DMS53 treated with DMSO at 0.1 percent for 48 hours (cell line): Measurements from ENCODE around the gene RGS19.

ENCODE experiments used
- DNase-seq: peaks from one replicate; lab custom pipeline; 2025; ENCODE audit not compliant: unreplicated experiment; lab: John Stamatoyannopoulos, UW

Gene RGS19

DNA sequence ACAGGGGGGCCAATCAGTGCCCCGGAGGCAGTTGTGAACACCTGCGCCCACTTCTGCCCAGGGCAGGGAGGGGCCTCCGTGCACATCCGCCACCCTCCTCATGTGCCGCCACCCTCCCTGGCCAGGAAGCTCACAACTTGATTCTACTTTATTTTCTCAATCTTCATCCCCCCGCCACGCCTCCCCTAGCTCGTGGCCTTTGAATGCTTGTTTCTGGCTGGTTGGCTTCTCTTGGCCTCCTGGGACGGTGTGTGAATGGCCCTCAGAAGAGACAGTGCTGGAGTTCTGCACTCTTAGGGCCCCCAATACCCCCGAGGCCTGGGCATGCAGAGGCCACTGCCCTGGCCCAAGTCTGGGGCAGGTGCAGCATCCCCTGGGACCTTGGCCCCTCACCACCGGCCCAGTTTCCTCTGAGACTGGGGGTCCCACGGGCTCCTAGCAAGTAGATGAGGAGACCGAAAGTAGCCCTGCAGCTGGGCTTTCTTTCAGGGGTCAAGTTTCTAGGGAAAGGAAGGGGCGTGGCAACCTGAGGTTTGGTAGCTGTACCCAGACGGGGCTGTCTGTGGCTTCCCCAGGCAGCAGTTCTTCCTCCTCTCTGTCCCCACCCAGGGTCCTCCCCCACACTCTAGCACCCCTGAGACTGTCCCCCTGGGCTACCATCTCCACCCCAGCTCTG lies 1.3 kb downstream of the RGS19 start:
- no peak for DNase-seq

GRCh38 chr20:64077541-64077875 lies 1.8 kb downstream of the RGS19 start:
- DNase-seq = no peak

- no peak for DNase-seq
Observed at GRCh38 chr20:64077094-64077493, 2.2 kb downstream of the RGS19 start.

DNA sequence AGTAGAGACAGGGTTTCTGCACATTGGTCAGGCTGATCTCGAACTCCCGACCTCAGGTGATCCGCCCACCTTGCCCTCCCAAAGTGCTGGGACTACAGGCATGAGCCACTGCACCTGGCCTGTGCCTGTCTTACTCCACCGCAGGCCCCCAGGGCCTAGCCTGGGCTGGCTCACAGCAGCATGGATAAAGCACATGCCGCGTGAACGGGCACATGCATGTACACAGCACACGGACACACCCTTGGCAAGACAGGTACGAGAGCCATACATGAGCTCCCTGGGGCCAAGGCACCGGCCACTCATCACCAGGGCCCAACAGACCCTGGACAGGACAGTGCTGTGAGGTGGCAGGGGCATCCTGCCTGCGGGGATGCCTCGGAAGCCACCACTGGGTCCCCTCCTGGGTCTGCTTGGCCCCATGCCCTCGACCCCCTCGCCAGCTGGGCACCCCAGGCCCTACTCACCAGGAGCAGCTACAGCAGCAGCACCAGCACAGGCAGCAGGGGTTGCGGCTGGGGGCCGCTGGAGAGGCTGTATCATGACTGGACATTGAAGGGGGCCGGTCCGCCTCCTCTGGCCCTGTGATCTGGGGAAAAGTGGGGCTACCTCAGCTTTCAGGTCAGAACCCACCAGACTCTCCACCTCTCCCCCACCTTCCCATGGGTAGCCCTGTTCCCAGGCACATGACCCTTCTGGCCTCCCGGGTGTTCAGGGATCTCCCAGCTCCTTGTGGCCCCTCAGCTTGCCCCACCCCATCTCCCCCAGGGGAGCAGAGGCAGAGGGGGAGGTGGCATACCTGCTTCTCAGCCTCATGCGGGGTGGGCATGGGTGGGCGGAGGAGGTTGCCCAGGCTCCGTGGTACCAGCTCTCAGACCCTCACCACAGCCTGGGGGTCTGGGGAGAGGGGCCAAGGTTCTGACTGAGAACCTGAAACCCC lies 3.0 kb downstream of the RGS19 start:
- no peak for DNase-seq

DNA sequence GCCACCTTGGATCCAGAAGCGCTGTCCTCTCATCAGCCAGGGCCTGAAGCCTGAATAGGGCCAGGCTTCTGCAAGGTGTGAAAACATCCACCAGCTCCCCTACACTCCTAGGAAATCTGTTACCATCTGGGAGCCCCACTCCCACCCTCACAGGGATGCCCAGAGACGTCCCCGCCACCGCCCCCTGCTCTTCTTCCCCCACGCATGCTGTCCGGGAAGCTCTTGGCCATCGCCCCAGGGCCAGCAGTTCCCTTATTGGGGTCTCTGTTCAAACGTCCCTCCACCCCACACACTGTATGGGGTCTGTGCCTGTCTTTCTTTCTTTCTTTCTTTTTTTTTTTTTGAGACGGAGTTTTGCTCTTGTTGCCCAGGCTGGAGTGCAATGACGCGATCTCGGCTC lies 3.8 kb downstream of the RGS19 start:
- DNase-seq = no peak

GRCh38 chr20:64074963-64075362 lies 4.4 kb downstream of the RGS19 start:
- DNase-seq = no peak

GRCh38 chr20:64074184-64074789 lies 5.0 kb downstream of the RGS19 start:
- no peak for DNase-seq

GRCh38 chr20:64073476-64074183 lies 5.7 kb downstream of the RGS19 start:
- no peak for DNase-seq

DNA sequence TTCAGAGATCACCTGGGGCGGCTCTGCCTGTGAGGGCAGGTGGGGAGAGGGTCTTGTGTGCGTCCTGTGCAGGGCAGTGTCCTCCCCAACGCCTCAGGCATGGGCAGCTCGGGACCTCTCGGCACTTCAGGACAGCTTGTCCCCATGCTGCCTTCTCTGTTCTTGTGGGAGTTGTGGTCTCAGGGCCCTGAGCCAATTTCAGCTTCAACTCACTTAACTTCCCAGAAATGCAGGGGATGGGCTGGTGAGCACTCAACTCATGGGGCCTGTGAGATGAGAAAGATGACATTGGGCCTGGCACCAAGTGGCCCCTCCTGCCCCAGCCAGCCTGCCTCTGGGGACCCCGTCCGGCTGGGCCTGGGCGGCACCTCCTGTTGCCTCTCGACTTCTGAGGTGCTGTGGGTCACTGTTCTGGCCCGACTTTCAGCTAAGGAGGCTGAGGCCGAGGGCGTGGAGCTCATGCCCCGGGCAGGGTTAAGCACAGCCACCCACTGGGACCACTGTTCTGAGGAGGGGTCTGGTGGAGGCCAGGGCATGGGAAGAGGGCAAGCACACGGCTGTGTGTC lies 6.7 kb downstream of the RGS19 start:
- no peak for DNase-seq

DNA sequence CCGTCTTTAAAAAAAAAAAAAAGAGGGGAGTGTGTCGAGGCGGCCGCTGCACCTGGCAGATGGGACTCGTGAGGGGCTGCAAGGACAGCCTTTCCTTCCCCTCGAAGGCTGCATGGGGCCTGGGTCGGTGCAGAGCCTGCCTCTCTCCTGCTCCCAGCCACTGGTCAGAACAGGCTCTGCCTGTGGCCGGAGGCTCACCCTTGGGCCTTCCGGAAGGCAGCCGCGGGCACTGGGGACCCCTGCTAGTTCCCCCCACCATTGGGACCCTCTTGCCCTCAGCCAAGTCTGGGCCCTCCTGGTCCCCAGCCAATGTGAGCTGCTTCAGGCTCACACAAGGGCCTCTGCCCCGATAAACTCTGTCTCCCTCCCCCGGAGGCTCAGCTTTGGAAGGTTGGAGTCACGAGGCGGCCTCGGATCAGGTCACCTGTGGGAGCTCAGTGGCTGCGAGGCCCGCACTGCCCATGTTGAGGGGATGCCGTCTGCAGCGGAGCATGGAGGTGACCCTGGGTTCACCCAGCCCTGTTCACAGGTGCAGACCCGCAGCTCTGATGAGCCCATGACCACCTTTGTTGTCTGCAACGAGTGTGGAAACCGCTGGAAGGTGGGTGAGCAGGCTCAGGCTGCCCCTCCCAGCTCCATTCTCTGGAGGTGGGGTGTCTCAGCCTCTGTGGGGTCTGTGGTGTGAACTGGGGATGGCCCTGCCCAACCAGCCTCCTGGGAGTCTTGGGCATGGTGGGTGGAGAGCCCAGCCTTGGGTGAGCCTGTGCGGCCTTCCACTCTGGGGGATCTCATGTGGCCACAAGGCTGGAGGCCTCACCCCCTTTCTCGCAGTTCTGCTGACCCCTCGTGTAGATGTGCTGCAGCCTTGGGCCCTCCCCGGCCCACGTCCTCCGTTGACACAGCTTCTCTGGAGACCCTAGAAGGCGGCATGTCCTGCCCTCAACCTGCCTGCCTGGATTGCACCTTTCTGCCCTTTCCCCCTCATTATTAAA lies 7.7 kb downstream of the RGS19 start:
- no peak for DNase-seq

GRCh38 chr20:64070244-64070993 lies 8.9 kb downstream of the RGS19 start:
- DNase-seq = no peak

DNA sequence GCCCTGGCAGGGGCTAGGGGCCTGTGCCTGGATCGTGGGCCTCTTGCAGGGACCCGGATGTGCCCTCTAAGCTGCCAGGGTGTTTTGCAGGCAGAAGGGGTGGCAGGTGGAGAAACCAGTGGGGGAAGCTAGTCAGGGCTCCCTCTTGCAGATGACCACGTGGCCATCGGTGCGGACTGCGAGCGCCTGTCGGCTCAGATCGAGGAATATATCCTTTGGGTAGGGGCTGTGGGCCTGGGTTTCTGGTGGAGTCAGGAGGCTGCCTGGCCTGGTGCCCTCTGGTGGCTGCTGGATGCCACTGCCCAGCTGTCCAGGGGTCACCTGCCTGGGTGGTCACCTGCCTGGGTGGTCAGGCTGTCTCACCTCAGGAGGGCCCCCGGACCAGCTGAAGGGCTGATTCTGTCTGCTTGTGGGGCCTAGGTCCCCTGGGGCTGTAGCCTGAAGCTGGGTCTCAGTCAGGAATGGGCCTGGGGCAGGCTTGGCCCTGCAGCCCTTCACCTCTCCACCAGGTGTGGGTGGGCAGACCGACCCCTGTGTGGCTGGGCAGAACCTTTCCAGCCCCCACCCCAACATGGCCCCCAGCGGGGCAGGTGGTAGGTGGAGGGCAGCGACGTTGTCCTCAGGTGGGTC lies 9.6 kb downstream of the RGS19 start:
- DNase-seq = no peak

DNA sequence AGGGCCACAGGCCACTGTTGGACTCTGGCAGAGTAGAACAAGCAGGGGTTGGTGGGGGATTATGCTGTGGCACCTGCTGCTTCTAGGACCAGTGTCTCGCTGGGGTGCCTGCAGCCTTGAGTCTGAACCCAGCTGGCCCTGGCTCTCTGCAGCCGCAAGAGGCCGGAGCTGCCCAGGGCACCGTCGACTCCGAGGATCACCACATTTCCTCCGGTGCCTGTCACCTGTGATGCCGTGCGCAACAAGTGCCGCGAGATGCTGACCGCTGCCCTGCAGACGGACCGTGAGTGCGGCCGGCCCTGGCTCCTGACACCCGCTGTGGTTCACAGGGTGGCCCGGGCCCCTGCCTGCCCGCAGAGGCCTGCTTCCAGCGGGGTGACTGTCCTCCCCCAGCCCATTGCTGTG lies 10.1 kb downstream of the RGS19 start:
- no peak for DNase-seq

- no peak for DNase-seq
Observed at GRCh38 chr20:64068386-64069208, 10.7 kb downstream of the RGS19 start.

DNA sequence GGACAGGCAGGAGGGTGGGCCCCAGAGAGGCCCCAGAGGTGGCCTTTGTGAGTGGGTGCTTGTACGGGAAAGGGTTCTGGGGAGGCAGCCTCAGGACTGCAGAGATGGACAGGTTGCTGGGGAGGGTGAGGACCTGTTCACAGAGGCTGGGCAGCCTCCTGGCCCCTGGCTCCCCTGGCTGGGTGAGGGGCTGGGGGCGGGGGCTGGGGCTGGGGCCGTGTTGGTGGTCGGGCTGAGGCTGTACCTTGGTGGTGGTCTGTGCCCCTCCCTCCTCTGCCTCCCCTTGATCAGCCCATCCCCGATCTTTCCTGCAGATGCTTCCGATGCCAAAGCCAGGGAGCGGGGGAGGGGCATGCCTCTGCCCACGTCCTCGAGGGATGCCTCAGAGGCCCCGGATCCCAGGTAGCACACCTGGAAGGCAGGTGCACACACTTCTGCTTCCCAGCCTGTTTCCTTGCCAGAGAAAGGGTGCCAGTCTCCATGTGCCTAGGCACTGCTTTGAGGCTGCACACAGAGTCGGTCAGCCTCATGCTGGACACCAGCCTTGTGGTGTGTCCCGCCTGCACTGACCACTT lies 11.5 kb downstream of the RGS19 start:
- DNase-seq = no peak

DNA sequence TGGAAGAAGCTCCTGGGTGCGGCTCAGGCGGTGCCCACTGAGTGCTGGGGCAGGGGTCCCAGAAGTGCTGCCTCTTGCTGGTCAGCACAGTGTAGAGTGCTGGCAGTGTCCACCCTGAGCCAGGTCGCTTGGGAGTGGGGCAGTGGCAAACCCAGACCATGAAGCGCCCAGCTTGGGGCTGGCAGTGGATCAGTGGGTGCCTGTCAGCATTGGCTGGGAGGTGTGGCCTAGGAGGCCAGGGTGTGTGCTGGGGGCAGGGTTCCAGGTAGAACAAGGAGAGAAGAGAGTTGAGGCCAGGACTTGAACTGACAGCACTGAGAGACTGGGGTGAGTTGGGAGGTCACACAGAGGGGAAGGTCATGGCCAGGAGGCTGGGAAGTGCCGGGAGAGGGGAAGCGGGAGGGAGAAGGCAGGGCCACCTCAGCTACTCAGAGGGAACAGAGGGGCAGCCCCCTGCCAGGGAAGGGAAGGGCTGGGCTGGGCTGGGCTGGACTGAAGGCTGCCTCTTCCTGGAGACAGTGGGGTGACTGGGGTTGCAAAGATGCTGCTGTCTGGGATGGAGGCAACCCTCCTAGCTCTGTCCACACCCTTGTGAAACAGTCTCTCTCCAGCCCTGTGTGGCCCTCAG lies 12.2 kb downstream of the RGS19 start:
- DNase-seq = no peak

- DNase-seq = no peak
Observed at GRCh38 chr20:64065974-64066343, 13.4 kb downstream of the RGS19 start.
